Ascending aorta (tissue), 2 donors: ENCODE results near the gene TBC1D9B. TPM values are rescaled to one million over a fixed set of nuclear protein-coding genes. Genes with fewer than 3 reads are reported as not detected.
A peak's percentile ranks its signal among the peaks of the same experiment; 100 is the strongest.

ENCODE experiments used
- DNase-seq, 2 donors: peaks; one replicate each; pipeline ENCODE4 v3.0.0-alpha.2; 2019; ENCODE audit warnings: low spot score in 2 of 2
- H3K27ac ChIP-seq, 2 donors: fragments of 200-600 bp; sonication (generic); one replicate each; pipeline ENCODE4 v1.5.1; 2016 to 2017; ENCODE audit warnings: mild to moderate bottlenecking in 1 of 2
- H3K27me3 ChIP-seq: fragments of 200-600 bp; sonication (generic); one replicate; pipeline ENCODE4 v1.5.1; 2017
- H3K36me3 ChIP-seq, 2 donors: fragments of 200-600 bp; sonication (generic); one replicate each; pipeline ENCODE4 v1.5.1; 2016
- H3K4me1 ChIP-seq, 2 donors: fragments of 200-600 bp; sonication (generic); one replicate each; pipeline ENCODE4 v1.5.1; 2016 to 2017; ENCODE audit warnings: mild to moderate bottlenecking in 1 of 2
- H3K4me3 ChIP-seq, 2 donors: fragments of 200-600 bp; sonication (generic); one replicate each; pipeline ENCODE4 v1.5.1; 2016 to 2017; ENCODE audit warnings: mild to moderate bottlenecking in 1 of 2
- H3K9me3 ChIP-seq, 2 donors: fragments of 200-600 bp; sonication (generic); one replicate each; pipeline ENCODE4 v1.5.1; 2016
- intact Hi-C: fragments of 100-400 bp; cut with DNase I; formaldehyde crosslinking; loops from one replicate; pipeline ENCODE4 v1.15.1; 2023
- total RNA-seq: library from RNA; depleted of rRNA; stranded (reverse); fragments of >200 nt; gene quantifications from one replicate; pipeline ENCODE4 v1.1.0, GENCODE V29; 2016
- TF ChIP-seq, protein P1 (sequence below), 3 experiments: fragments of 200-600 bp in 2 of 3; fragments of 450-650 bp in 1 of 3; sonication (generic) in 2 of 3; IDR thresholded peaks; one replicate each; pipeline ENCODE4 v1.5.1; 2016 to 2019; ENCODE audit warnings: antibody characterized with exemption in 3 of 3, mild to moderate bottlenecking in 1 of 3, moderate library complexity in 1 of 3

TBC1D9B gene
- total RNA-seq, 1 donor from 2014 or later: 220 TPM

DNA sequence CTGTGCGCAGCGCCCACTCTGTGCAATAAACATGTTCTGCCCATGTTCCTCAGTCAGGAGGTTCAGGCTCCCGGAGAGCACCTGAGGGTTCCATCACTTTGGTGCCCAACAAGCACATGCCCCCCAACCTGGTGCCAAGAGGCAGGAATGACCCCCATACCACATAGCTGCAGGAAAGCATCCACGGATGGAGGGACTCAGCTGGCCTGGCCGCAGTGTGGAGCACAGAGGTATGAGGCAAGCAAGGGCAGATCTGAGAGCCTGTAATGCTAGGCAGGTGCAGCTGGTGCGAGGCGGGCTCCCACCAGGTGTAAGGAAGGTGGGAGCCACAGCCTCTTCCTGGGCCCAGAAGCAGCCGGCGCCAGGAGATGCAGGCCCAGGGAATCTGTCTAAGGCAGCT, 44.8 kb downstream of the TBC1D9B start:
- Histone ChIP-seq H3K4me3 (no peak overlapping the region), H3K27ac (no peak overlapping the region), H3K27me3 (no peaks in the 10 kb centered on the region), H3K4me1 (peaks cover 0 to 3% of the 10 kb centered on the region in 2 donors), H3K36me3 (peaks cover 45 to 55% of the 10 kb centered on the region in 2 donors), H3K9me3 (no peaks in the 10 kb centered on the region)
- TF ChIP-seq, protein P1, sequence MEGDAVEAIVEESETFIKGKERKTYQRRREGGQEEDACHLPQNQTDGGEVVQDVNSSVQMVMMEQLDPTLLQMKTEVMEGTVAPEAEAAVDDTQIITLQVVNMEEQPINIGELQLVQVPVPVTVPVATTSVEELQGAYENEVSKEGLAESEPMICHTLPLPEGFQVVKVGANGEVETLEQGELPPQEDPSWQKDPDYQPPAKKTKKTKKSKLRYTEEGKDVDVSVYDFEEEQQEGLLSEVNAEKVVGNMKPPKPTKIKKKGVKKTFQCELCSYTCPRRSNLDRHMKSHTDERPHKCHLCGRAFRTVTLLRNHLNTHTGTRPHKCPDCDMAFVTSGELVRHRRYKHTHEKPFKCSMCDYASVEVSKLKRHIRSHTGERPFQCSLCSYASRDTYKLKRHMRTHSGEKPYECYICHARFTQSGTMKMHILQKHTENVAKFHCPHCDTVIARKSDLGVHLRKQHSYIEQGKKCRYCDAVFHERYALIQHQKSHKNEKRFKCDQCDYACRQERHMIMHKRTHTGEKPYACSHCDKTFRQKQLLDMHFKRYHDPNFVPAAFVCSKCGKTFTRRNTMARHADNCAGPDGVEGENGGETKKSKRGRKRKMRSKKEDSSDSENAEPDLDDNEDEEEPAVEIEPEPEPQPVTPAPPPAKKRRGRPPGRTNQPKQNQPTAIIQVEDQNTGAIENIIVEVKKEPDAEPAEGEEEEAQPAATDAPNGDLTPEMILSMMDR (IDR thresholded peaks at IDR 0.05): no peak
- intact Hi-C loops: no loop called here
- DNase-seq: no peak

DNA sequence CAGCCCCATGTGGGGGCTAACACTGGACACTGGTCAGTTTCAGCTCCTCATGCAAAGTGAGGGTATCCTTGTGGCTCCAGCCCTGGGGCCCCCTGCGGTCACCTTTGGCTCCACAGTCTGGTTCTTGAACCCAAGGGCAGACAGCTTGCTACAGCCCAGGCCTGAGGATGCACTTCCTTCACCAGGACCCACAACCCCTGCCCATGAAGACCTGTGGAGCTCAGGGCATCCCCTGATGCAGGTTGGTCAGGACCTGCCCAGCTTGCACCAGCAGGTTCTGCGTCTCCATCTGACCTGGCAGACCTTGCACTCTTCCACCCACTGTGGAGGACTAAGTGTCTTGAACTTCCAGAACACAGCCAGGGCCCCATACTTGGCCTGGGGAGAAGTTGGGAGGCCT, 45.4 kb downstream of the TBC1D9B start:
- DNase-seq: no peak
- Histone ChIP-seq H3K27me3 (no peaks in the 10 kb centered on the region), H3K9me3 (no peaks in the 10 kb centered on the region), H3K36me3 (peaks cover 39 to 50% of the 10 kb centered on the region in 2 donors), H3K4me1 (peaks cover 0 to 5% of the 10 kb centered on the region in 2 donors), H3K4me3 (no peak overlapping the region), H3K27ac (no peak overlapping the region)
- TF ChIP-seq, protein P1 (IDR thresholded peaks at IDR 0.05): no peak
- intact Hi-C loops: no loop called here

DNA sequence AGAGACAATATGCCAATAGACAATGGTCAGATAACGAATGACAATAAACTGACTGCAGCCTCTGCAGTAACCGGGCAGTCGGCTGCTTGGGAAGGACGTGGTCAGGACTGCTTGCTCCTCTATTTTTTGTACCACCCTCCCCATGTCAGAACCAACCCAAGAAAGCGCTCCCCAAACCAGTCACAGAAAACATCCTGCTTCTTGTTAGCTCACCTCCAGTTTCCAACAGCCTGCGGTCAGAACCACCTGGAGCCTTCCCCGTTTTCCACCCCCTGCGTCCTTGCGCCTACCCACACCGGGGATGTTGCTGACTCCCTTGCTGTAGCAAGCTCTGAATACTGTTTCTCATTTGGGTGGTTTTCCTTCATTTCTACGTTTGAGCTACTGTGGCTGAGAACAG, 47.4 kb downstream of the TBC1D9B start:
- no peak for DNase-seq
- no peak overlapping the region for H3K4me3 ChIP-seq
- no peaks in the 10 kb centered on the region for H3K27me3 ChIP-seq
- H3K4me1 ChIP-seq: peaks cover 0 to 8% of the 10 kb centered on the region in 2 donors
- TF ChIP-seq, protein P1 (IDR thresholded peaks at IDR 0.05): no peak
- H3K9me3 ChIP-seq: no peaks in the 10 kb centered on the region
- intact Hi-C loops: no loop called here
- H3K36me3 ChIP-seq: peaks cover 24 to 33% of the 10 kb centered on the region in 2 donors
- H3K27ac ChIP-seq: no peak overlapping the region

DNA sequence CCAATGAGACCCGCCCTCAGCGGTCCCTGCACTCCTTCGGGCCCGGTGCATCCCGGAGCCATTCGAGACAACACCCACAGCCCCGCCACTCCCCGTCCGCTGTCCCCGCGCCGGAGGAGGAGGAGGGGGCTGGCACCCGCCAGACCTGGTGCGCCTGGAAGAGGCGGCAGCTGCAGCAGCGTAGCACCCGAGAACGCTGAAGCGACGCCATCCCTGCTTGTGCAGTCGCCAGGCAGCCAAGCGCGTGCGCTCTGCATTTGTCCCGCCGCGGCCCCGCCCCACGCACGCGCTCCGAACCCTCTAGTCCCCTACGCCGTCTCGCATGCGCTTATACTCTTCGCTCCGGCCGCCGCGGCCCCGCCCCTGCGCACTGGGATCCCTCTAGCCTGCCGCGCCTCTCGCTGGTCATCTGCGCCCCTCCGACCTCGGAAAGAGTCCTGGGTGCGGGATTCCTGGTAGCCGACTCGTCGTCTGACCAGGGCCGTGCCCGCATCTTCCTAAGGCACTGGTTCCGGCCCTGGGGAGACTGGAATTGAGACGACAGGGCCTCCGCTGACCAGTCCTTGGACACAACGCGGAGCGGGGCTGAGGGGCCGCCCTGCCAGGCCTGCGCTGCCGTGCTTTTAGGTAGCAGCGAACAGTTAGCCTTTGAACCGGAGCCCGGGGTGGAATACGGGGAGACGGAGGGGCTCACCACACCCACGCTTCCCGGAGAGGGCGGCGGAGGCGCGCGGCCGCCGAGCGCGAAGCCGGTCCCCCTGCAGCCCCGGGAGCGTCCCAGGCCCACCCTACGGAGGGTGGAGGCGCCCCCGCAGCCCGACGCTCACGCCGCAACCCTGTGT, 48.9 kb downstream of the TBC1D9B start, which contains the start of gene MRNIP:
TSS of gene MRNIP (minus strand) at position 232 of the 842 bp plus-strand sequence. CDS start at position 211, 21 bp downstream.
- no peaks in the 10 kb centered on the region for H3K9me3 ChIP-seq
- H3K36me3 ChIP-seq: peaks cover 11 to 18% of the 10 kb centered on the region in 2 donors
- H3K4me3 ChIP-seq: peak within 1 kb of the TSS; percentile 79 to 93
- peak within 1 kb of the TSS; percentile 78 to 86 for H3K27ac ChIP-seq
- DNase-seq: peak; percentile 83 to 98
- intact Hi-C loops: loop anchor here (1.0 to 10.0 kb wide), 5 partner anchors 37 to 436 kb away; partner anchors contain the start of genes MAPK9, SQSTM1 and TBC1D9B
- TF ChIP-seq, protein P1 (IDR thresholded peaks at IDR 0.05): peak in 1 of 3 experiments; percentile 33
- H3K4me1 ChIP-seq: peaks cover 0 to 8% of the 10 kb centered on the region in 2 donors
- H3K27me3 ChIP-seq: no peaks in the 10 kb centered on the region

DNA sequence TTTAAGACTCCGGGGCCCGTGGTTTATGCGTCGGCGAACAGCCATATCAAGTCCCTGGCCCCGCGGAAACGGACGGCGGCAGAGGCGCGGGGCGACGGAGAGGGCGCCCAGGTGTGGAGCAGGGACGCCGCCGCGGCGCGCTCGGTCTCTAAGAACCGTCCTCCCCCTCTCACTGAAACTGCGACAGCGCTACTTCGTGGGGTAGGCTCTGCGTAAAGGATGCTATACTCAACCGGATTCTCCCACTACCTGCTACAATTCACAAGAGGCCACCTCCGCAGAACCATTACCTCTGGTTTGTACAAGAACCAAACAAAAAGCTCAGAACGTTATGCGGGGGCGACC, 49.5 kb downstream of the TBC1D9B start:
- peak overlapping the region; percentile 79 to 93 for H3K4me3 ChIP-seq
- DNase-seq: no peak
- H3K4me1 ChIP-seq: peaks cover 0 to 8% of the 10 kb centered on the region in 2 donors
- H3K36me3 ChIP-seq: peaks cover 6 to 14% of the 10 kb centered on the region in 2 donors
- peak overlapping the region; percentile 78 to 86 for H3K27ac ChIP-seq
- TF ChIP-seq, protein P1 (IDR thresholded peaks at IDR 0.05): no peak
- H3K9me3 ChIP-seq: no peaks in the 10 kb centered on the region
- intact Hi-C loops: loop anchor here (1.0 to 10.0 kb wide), 5 partner anchors 36 to 437 kb away; partner anchors contain the start of genes MAPK9, SQSTM1 and TBC1D9B
- no peaks in the 10 kb centered on the region for H3K27me3 ChIP-seq
